Effector memory CD4-positive, alpha-beta T cell (primary cell): ENCODE measurements around the gene KRT85.

Source experiments
- DNase-seq, 3 donors: peaks; one replicate each; pipeline ENCODE4 v3.0.0-alpha.2; 2020
- H3K27ac ChIP-seq: 2 replicates; pipeline ENCODE4 v1.7.0; 2013; ENCODE audit warnings: mild to moderate bottlenecking, low read length, moderate library complexity; ENCODE audit not compliant: insufficient read depth, poor library complexity, severe bottlenecking
- H3K27me3 ChIP-seq: replicated peaks from 2 replicates; pipeline ENCODE4 v1.7.0; 2013; ENCODE audit warnings: mild to moderate bottlenecking, low read length; ENCODE audit not compliant: insufficient read depth, control insufficient read depth, poor library complexity, severe bottlenecking
- H3K36me3 ChIP-seq: 2 replicates; pipeline ENCODE4 v1.7.0; 2013; ENCODE audit warnings: mild to moderate bottlenecking, low read length, moderate library complexity; ENCODE audit not compliant: control insufficient read depth, insufficient read depth
- H3K4me1 ChIP-seq: 2 replicates; pipeline ENCODE4 v1.7.0; 2013; ENCODE audit warnings: low read length, mild to moderate bottlenecking; ENCODE audit not compliant: control insufficient read depth, insufficient read depth, poor library complexity, severe bottlenecking
- H3K4me3 ChIP-seq: 2 replicates; pipeline ENCODE4 v1.7.0; 2013; ENCODE audit warnings: low read length, low read depth, mild to moderate bottlenecking; ENCODE audit not compliant: insufficient read depth, poor library complexity, severe bottlenecking
- H3K9me3 ChIP-seq: 2 replicates; pipeline ENCODE4 v1.7.0; 2013; ENCODE audit warnings: mild to moderate bottlenecking, low read length, moderate library complexity; ENCODE audit not compliant: control insufficient read depth

The KRT85 gene

GRCh38 chr12:52383331-52383730 is 16.1 kb upstream of the KRT85 start:
- no peaks in the 10 kb centered on the region for H3K9me3 ChIP-seq
- H3K4me1 ChIP-seq: no peaks in the 10 kb centered on the region
- no peak overlapping the region for H3K27ac ChIP-seq
- H3K27me3 ChIP-seq: no peaks in the 10 kb centered on the region
- no peak overlapping the region for H3K4me3 ChIP-seq
- H3K36me3 ChIP-seq: no peaks in the 10 kb centered on the region
- no peak for DNase-seq

- no peaks in the 10 kb centered on the region for H3K27me3 ChIP-seq
- H3K27ac ChIP-seq: no peak overlapping the region
- no peaks in the 10 kb centered on the region for H3K36me3 ChIP-seq
- H3K9me3 ChIP-seq: no peaks in the 10 kb centered on the region
- no peaks in the 10 kb centered on the region for H3K4me1 ChIP-seq
- DNase-seq: no peak
- H3K4me3 ChIP-seq: no peak overlapping the region
Observed at GRCh38 chr12:52382854-52383253, 15.6 kb upstream of the KRT85 start.

GRCh38 chr12:52381206-52381605 is 13.9 kb upstream of the KRT85 start:
- H3K27me3 ChIP-seq: no peaks in the 10 kb centered on the region
- no peak overlapping the region for H3K27ac ChIP-seq
- DNase-seq: no peak
- H3K9me3 ChIP-seq: no peaks in the 10 kb centered on the region
- no peak overlapping the region for H3K4me3 ChIP-seq
- no peaks in the 10 kb centered on the region for H3K4me1 ChIP-seq
- H3K36me3 ChIP-seq: no peaks in the 10 kb centered on the region

- no peak for DNase-seq
- Histone ChIP-seq H3K4me3 (no peak overlapping the region), H3K9me3 (no peaks in the 10 kb centered on the region), H3K27ac (no peak overlapping the region), H3K36me3 (no peaks in the 10 kb centered on the region), H3K4me1 (no peaks in the 10 kb centered on the region), H3K27me3 (no peaks in the 10 kb centered on the region)
Observed at GRCh38 chr12:52380271-52380694, 13.0 kb upstream of the KRT85 start.

GRCh38 chr12:52379536-52379935 is 12.3 kb upstream of the KRT85 start:
- no peak overlapping the region for H3K27ac ChIP-seq
- H3K4me1 ChIP-seq: no peaks in the 10 kb centered on the region
- DNase-seq: no peak
- H3K27me3 ChIP-seq: no peaks in the 10 kb centered on the region
- H3K9me3 ChIP-seq: no peaks in the 10 kb centered on the region
- no peak overlapping the region for H3K4me3 ChIP-seq
- no peaks in the 10 kb centered on the region for H3K36me3 ChIP-seq

GRCh38 chr12:52378091-52378490 is 10.8 kb upstream of the KRT85 start:
- Histone ChIP-seq H3K27me3 (no peaks in the 10 kb centered on the region), H3K36me3 (no peaks in the 10 kb centered on the region), H3K4me3 (no peak overlapping the region), H3K4me1 (no peaks in the 10 kb centered on the region), H3K27ac (no peak overlapping the region), H3K9me3 (no peaks in the 10 kb centered on the region)
- DNase-seq: no peak

GRCh38 chr12:52377266-52377665 is 10.0 kb upstream of the KRT85 start:
- Histone ChIP-seq H3K36me3 (no peaks in the 10 kb centered on the region), H3K27me3 (no peaks in the 10 kb centered on the region), H3K4me3 (no peak overlapping the region), H3K9me3 (no peaks in the 10 kb centered on the region), H3K27ac (no peak overlapping the region), H3K4me1 (no peaks in the 10 kb centered on the region)
- no peak for DNase-seq

GRCh38 chr12:52372216-52373154 is 5.2 kb upstream of the KRT85 start:
- Histone ChIP-seq H3K36me3 (no peaks in the 10 kb centered on the region), H3K27me3 (no peaks in the 10 kb centered on the region), H3K27ac (no peak overlapping the region), H3K4me3 (no peak overlapping the region), H3K9me3 (no peaks in the 10 kb centered on the region), H3K4me1 (no peaks in the 10 kb centered on the region)
- DNase-seq: no peak

GRCh38 chr12:52371716-52372115 is 4.4 kb upstream of the KRT85 start:
- no peaks in the 10 kb centered on the region for H3K27me3 ChIP-seq
- no peaks in the 10 kb centered on the region for H3K4me1 ChIP-seq
- no peak overlapping the region for H3K4me3 ChIP-seq
- DNase-seq: no peak
- H3K9me3 ChIP-seq: no peaks in the 10 kb centered on the region
- no peak overlapping the region for H3K27ac ChIP-seq
- no peaks in the 10 kb centered on the region for H3K36me3 ChIP-seq

GRCh38 chr12:52370926-52371608 is 3.8 kb upstream of the KRT85 start:
- Histone ChIP-seq H3K4me3 (no peak overlapping the region), H3K27ac (no peak overlapping the region), H3K9me3 (no peaks in the 10 kb centered on the region), H3K36me3 (no peaks in the 10 kb centered on the region), H3K27me3 (no peaks in the 10 kb centered on the region), H3K4me1 (no peaks in the 10 kb centered on the region)
- DNase-seq: no peak
